IMR-90 (cell line): Measurements from ENCODE around the gene AFAP1L1.

Experiments
- POLR2A ChIP-seq: IDR thresholded peaks from 2 replicates; pipeline ENCODE4 v1.6.1; 2012; ENCODE audit warnings: mild to moderate bottlenecking, low read depth, low read length
- RCOR1 ChIP-seq: IDR thresholded peaks from 2 replicates; pipeline ENCODE4 v1.6.1; 2012; ENCODE audit warnings: mild to moderate bottlenecking, low read length, improper control_type of control experiment; ENCODE audit not compliant: insufficient replicate concordance
- SMC3 ChIP-seq: fragments of 150-350 bp; IDR thresholded peaks from 2 replicates; pipeline ENCODE4 v1.6.1; 2016; ENCODE audit warnings: low read depth, mild to moderate bottlenecking, antibody characterized with exemption, low read length, moderate library complexity
- TF ChIP-seq, protein P1 (sequence below): conservative IDR thresholded peaks from 2 replicates; pipeline ENCODE4 v1.5.1; 2012; ENCODE audit warnings: mild to moderate bottlenecking, low read depth, low read length, improper control_type of control experiment
- TF ChIP-seq, protein P2 (sequence below): fragments of 150-350 bp; IDR thresholded peaks from 2 replicates; pipeline ENCODE4 v1.6.1; 2016; ENCODE audit warnings: low read depth, mild to moderate bottlenecking, low read length, moderate library complexity, borderline replicate concordance
- TF ChIP-seq, protein P3 (sequence below): fragments of 150-350 bp; IDR thresholded peaks from 2 replicates; pipeline ENCODE4 v1.6.1; 2017; ENCODE audit warnings: mild to moderate bottlenecking, antibody characterized with exemption, low read length, low read depth

DNA sequence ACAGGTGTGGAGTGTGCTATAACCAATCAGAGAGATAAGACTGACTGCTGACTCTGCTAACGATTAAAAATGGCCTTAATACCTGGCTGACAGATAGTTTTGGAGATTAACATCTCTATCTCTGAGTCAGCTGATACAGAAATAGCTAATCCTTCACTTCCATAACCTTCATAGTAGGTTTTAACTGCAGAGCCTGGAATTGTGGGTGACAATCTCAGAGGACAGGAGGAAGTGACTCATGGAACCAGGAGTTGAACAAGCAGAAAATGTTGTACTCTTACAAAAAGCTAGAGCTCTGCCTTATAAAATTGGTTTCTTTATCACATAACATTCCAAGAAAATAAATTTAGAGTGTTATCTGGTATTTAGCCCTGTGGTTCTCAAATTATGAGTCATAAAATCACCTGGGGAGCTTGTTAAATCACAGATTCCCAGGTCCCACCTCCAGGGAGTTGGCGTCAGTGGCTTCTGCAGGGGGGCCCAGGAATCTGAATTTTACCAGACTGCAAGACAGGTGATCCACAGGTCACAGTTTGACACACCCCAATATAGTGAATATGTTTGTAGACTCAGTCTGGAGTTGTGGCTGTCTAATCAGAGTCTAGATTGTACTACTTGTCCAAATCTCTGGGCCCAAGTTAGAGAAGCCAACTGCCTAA, 44.4 kb upstream of the AFAP1L1 start:
- TF ChIP-seq, protein P1, sequence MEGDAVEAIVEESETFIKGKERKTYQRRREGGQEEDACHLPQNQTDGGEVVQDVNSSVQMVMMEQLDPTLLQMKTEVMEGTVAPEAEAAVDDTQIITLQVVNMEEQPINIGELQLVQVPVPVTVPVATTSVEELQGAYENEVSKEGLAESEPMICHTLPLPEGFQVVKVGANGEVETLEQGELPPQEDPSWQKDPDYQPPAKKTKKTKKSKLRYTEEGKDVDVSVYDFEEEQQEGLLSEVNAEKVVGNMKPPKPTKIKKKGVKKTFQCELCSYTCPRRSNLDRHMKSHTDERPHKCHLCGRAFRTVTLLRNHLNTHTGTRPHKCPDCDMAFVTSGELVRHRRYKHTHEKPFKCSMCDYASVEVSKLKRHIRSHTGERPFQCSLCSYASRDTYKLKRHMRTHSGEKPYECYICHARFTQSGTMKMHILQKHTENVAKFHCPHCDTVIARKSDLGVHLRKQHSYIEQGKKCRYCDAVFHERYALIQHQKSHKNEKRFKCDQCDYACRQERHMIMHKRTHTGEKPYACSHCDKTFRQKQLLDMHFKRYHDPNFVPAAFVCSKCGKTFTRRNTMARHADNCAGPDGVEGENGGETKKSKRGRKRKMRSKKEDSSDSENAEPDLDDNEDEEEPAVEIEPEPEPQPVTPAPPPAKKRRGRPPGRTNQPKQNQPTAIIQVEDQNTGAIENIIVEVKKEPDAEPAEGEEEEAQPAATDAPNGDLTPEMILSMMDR, result no peak
- TF ChIP-seq POLR2A (no peak), SMC3 (no peak; the same call in 1 of the 2 replicates), RCOR1 (no peak)
- TF ChIP-seq, protein P2, sequence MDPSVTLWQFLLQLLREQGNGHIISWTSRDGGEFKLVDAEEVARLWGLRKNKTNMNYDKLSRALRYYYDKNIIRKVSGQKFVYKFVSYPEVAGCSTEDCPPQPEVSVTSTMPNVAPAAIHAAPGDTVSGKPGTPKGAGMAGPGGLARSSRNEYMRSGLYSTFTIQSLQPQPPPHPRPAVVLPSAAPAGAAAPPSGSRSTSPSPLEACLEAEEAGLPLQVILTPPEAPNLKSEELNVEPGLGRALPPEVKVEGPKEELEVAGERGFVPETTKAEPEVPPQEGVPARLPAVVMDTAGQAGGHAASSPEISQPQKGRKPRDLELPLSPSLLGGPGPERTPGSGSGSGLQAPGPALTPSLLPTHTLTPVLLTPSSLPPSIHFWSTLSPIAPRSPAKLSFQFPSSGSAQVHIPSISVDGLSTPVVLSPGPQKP, result no peak
- TF ChIP-seq, protein P3, sequence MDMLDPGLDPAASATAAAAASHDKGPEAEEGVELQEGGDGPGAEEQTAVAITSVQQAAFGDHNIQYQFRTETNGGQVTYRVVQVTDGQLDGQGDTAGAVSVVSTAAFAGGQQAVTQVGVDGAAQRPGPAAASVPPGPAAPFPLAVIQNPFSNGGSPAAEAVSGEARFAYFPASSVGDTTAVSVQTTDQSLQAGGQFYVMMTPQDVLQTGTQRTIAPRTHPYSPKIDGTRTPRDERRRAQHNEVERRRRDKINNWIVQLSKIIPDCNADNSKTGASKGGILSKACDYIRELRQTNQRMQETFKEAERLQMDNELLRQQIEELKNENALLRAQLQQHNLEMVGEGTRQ, result no peak
